GM23248 (cell line): Measurements from ENCODE around the gene CARD11.

ENCODE experiments used
- EZH2 ChIP-seq: fragments of 200-600 bp; sonication (generic); IDR thresholded peaks from 2 replicates; pipeline ENCODE4 v1.6.1; 2018; ENCODE audit warnings: antibody characterized with exemption, mild to moderate bottlenecking; ENCODE audit not compliant: insufficient read depth, poor library complexity, severe bottlenecking
- EZH2phosphoT487 ChIP-seq: fragments of 200-600 bp; sonication (generic); IDR thresholded peaks from 2 replicates; pipeline ENCODE4 v1.6.1; 2018; ENCODE audit warnings: antibody characterized with exemption, moderate library complexity, mild to moderate bottlenecking, low read depth; ENCODE audit not compliant: insufficient read depth

- no peak for TF ChIP-seq EZH2
- TF ChIP-seq EZH2phosphoT487 = no peak
These were observed 59.6 kb downstream of the CARD11 start for GRCh38 chr7:2984091-2984490.
